Heart right ventricle (tissue), 16 donors: ENCODE data around the gene RGL4. TPM values are rescaled to one million over a fixed set of nuclear protein-coding genes. Genes with fewer than 3 reads are reported as not detected.
"Not testable (repeated sequence)": the region's sequence is repeated elsewhere in the genome, so short reads cannot be mapped to it uniquely, and the experiment has no call there.

Experiments
- ATAC-seq, 8 donors: fragments of 200-7000 bp; cut with Tn5 transposase; one replicate each; pipeline ENCODE4 v1.9.1; 2020; ENCODE audit warnings: mild to moderate bottlenecking in 8 of 8, moderate library complexity in 8 of 8, moderate number of reproducible peaks in 1 of 8
- DNase-seq, 2 donors: peaks; one replicate each; pipeline ENCODE4 v3.0.0-alpha.2; 2020
- H3K27ac ChIP-seq, 10 donors: fragments of 200-600 bp; sonication (generic) in 2 of 10; one replicate each; pipeline versions ENCODE4 v1.5.0 to v1.8.0; 2020 to 2022; ENCODE audit warnings: mild to moderate bottlenecking in 3 of 10
- H3K27me3 ChIP-seq, 7 donors: fragments of 200-600 bp; one replicate each; pipeline ENCODE4 v1.8.0; 2021 to 2022; ENCODE audit warnings: mild to moderate bottlenecking in 2 of 7
- H3K36me3 ChIP-seq, 9 donors: fragments of 200-600 bp; sonication (generic) in 1 of 9; one replicate each; pipeline versions ENCODE4 v1.5.0 to v1.8.0; 2020 to 2022; ENCODE audit warnings: mild to moderate bottlenecking in 2 of 9
- H3K4me1 ChIP-seq, 9 donors: fragments of 200-600 bp; sonication (generic) in 1 of 9; one replicate each; pipeline versions ENCODE4 v1.5.0 to v1.8.0; 2020 to 2022; ENCODE audit warnings: mild to moderate bottlenecking in 4 of 9
- H3K4me3 ChIP-seq, 10 donors: fragments of 200-600 bp; sonication (generic) in 2 of 10; one replicate each; pipeline versions ENCODE4 v1.5.0 to v1.8.0; 2020 to 2022; ENCODE audit warnings: mild to moderate bottlenecking in 7 of 10, moderate library complexity in 2 of 10
- H3K9me3 ChIP-seq, 11 donors: fragments of 200-600 bp in 10 of 11; sonication (generic) in 2 of 11; one replicate each; pipeline versions ENCODE4 v1.5.0 to v1.8.0; 2013 to 2022; ENCODE audit warnings: mild to moderate bottlenecking in 2 of 11, control low read depth in 1 of 11, moderate library complexity in 1 of 11
- CTCF ChIP-seq, 9 donors: fragments of 200-600 bp; sonication (generic) in 2 of 9; IDR thresholded peaks; one replicate each; pipeline versions ENCODE4 v1.5.0 to v1.8.0; 2021 to 2022; ENCODE audit warnings: antibody characterized with exemption in 9 of 9, mild to moderate bottlenecking in 5 of 9, moderate library complexity in 1 of 9
- WGBS, 2 donors: extraction: QIAGEN DNeasy Blood & Tissue Kit; methylation state at CpG; one replicate each; pipeline ENCODE4 v1.1.7; 2013; ENCODE audit warnings: inconsistent platforms in 1 of 2; 5-methylcytosine and 5-hydroxymethylcytosine counted together
- intact Hi-C, 10 donors: fragments of 100-400 bp; cut with DNase I; formaldehyde crosslinking; loops; one replicate each; pipeline versions ENCODE4 v1.11.1 to v1.14.2; 2022
- long read RNA-seq, 3 donors: library from polyadenylated mRNA; unstranded; transcript quantifications; one replicate each; pipeline ENCODE4 v2.0.0, GENCODE V29; 2020 to 2021
- polyA plus RNA-seq, 2 donors: library from polyadenylated mRNA; stranded (reverse); fragments of 200-250 nt; gene quantifications; one replicate each; pipeline ENCODE4 v1.2.3, GENCODE V29; 2013
- total RNA-seq, 10 donors: library from RNA; stranded (reverse); fragmentation: NEBNext Ultra II Directional in 3 of 10; extraction: Animal tissue kit (Norgen Biotek cat#: 25700) in 3 of 10; gene quantifications; one replicate each; pipeline versions ENCODE4 v1.2.1 to v1.2.4, GENCODE V29; 2021 to 2023
- donor health status: Arrhythmogenic right ventricular cardiomyopathy.
- donor health status: ischemic (EF 13 %, LVEDD 7.1; RV severe dilation, severe dysfunction).
- donor health status: healthy with polysubstance abuse.
- donor health status: DM: no; HTN: yes; CAD: no.
- donor health status: DM: no; HTN: no; CAD: no.
- donor health status: ischemic (EF 25% LVEDD 6.9; RV normal size, moderate dysfunction).
- donor health status: ischemic (EF 25% LVEDD 5.7; RV mildly dilated, moderate dysfunction).
- donor health status: healthy.
- donor health status: DM: yes; HTN: yes; CAD: no.
- donor health status: Ischemic cardiomyopathy.
- donor health status: ischemic (EF 35%, LVEDD 5.7; RV mildly dilated, moderate dysfunction).
- donor health status: nonischemic (EF 11% LVEDD 7.7; RV severe dilation, severe dysfunction).
- donor health status: DM: yes; HTN: yes; CAD: no.
- donor health status: PGD.
- donor health status: ischemic (EF 29% LVEDD 5.4; RV normal size, mild dysfunction).
- donor health status: nonischemic (EF 23%, LVEDD 6.1; RV moderate dilation, normal function).

RGL4 gene
- total RNA-seq (1 to 10 TPM in 1 of 10 donors, under 1 TPM in 1, not detected in 8; 0.23 to 1.6 TPM), polyA plus RNA-seq (under 1 TPM; 0.29 to 0.59 TPM)
- long read RNA-seq, donor 1: 0 reads
- long read RNA-seq, donor 2: 0 reads
- long read RNA-seq, donor 3: 0 reads

GRCh38 chr22:23690713-23691112 lies at the start of gene RGL4:
Gene RGL4, plus strand, starts transcription at chr22:23691013. Its CDS starts 1,018 bp downstream, at chr22:23692031.
- no peak for TF ChIP-seq CTCF (IDR thresholded peaks at IDR 0.05)
- no peak within 1 kb of the TSS for H3K4me3 ChIP-seq
- no peak for DNase-seq
- intact Hi-C loops: no loop called here
- no peaks in the 10 kb centered on the region for H3K27me3 ChIP-seq
- H3K27ac ChIP-seq: no peak within 1 kb of the TSS
- 94 to 96% methylated on average over 5 of the region's 5 CpGs for WGBS, 2 donors
- peaks cover 0 to 46% (median 19%) of the 10 kb centered on the region in 9 donors for H3K36me3 ChIP-seq
- no peaks in the 10 kb centered on the region for H3K9me3 ChIP-seq
- no peak for ATAC-seq
- H3K4me1 ChIP-seq: peaks cover 0 to 13% (median 9%) of the 10 kb centered on the region in 9 donors

- peaks cover 0 to 15% (median 0%) of the 10 kb centered on the region in 9 donors for H3K36me3 ChIP-seq
- H3K27me3 ChIP-seq, intact Hi-C loops, H3K4me1 ChIP-seq, H3K9me3 ChIP-seq, ATAC-seq, H3K4me3 ChIP-seq, DNase-seq, H3K27ac ChIP-seq: not testable (repeated sequence)
- 96% methylated on average over 7 of the region's 7 CpGs for WGBS, 2 donors
Observed at GRCh38 chr22:23646526-23646925, 44.3 kb upstream of the RGL4 start.

- intact Hi-C loops: no loop called here
- TF ChIP-seq CTCF (IDR thresholded peaks at IDR 0.05): no peak
- DNase-seq: no peak
- Histone ChIP-seq H3K27me3 (no peaks in the 10 kb centered on the region), H3K9me3 (no peaks in the 10 kb centered on the region), H3K27ac (no peak overlapping the region), H3K4me1 (no peaks in the 10 kb centered on the region), H3K36me3 (peaks cover 0 to 32% (median 0%) of the 10 kb centered on the region in 9 donors), H3K4me3 (no peak overlapping the region)
- 86 to 91% methylated on average over 18 of the region's 18 CpGs for WGBS, 2 donors
- no peak for ATAC-seq
Observed at GRCh38 chr22:23649071-23649501, 41.7 kb upstream of the RGL4 start.

GRCh38 chr22:23651676-23652075 lies 39.1 kb upstream of the RGL4 start:
- WGBS, 2 donors: 91 to 98% methylated on average over 6 of the region's 6 CpGs
- Histone ChIP-seq H3K27me3 (no peaks in the 10 kb centered on the region), H3K9me3 (no peaks in the 10 kb centered on the region), H3K4me3 (no peak overlapping the region), H3K36me3 (peaks cover 0 to 43% (median 0%) of the 10 kb centered on the region in 9 donors), H3K4me1 (no peaks in the 10 kb centered on the region), H3K27ac (no peak overlapping the region)
- ATAC-seq (no peak), DNase-seq (no peak)
- intact Hi-C loops: no loop called here
- TF ChIP-seq CTCF (IDR thresholded peaks at IDR 0.05): no peak

- DNase-seq (no peak), ATAC-seq (no peak)
- H3K27ac ChIP-seq: no peak overlapping the region
- intact Hi-C loops: no loop called here
- WGBS, 2 donors: 92 to 95% methylated on average over 7 of the region's 7 CpGs
- H3K36me3 ChIP-seq: peaks cover 0 to 47% (median 0%) of the 10 kb centered on the region in 9 donors
- H3K4me1 ChIP-seq: no peaks in the 10 kb centered on the region
- H3K9me3 ChIP-seq: no peaks in the 10 kb centered on the region
- H3K27me3 ChIP-seq: no peaks in the 10 kb centered on the region
- H3K4me3 ChIP-seq: no peak overlapping the region
- no peak for TF ChIP-seq CTCF (IDR thresholded peaks at IDR 0.05)
Observed at GRCh38 chr22:23652286-23652685, 38.5 kb upstream of the RGL4 start.
